Dendritic cell treated with granulocyte-macrophage colony-stimulating factor and Interleukin-4, amounts not matched to agents 40 ng/mL and 50 ng/mL, for 4 days (primary cell): Measurements from ENCODE around the gene NPC1L1.

Experiments used
- H3K27ac Mint-ChIP-seq: one replicate; pipeline ENCODE4 v1.8.0; 2022; ENCODE audit warnings: mild to moderate bottlenecking, mixed read lengths
- H3K27me3 Mint-ChIP-seq: one replicate; pipeline ENCODE4 v1.8.0; 2022; ENCODE audit warnings: mild to moderate bottlenecking, mixed read lengths
- H3K36me3 Mint-ChIP-seq: one replicate; pipeline ENCODE4 v1.8.0; 2022; ENCODE audit warnings: low read depth, mixed read lengths
- H3K4me1 Mint-ChIP-seq: one replicate; pipeline ENCODE4 v1.8.0; 2022; ENCODE audit warnings: low read depth, mixed read lengths
- H3K4me3 Mint-ChIP-seq: one replicate; pipeline ENCODE4 v1.8.0; 2022; ENCODE audit warnings: mild to moderate bottlenecking, moderate library complexity, mixed read lengths
- H3K9me3 Mint-ChIP-seq: one replicate; pipeline ENCODE4 v1.8.0; 2022; ENCODE audit warnings: mixed read lengths
- intact Hi-C: fragments of 100-400 bp; cut with micrococcal nuclease; formaldehyde crosslinking; loops from one replicate; pipeline ENCODE4 v1.15.0; 2022

NPC1L1 gene

GRCh38 chr7:44537442-44537841, 3.7 kb downstream of the NPC1L1 start:
- no peak overlapping the region for H3K27ac Mint-ChIP-seq
- no peaks in the 10 kb centered on the region for H3K9me3 Mint-ChIP-seq
- no peaks in the 10 kb centered on the region for H3K27me3 Mint-ChIP-seq
- no peak overlapping the region for H3K4me3 Mint-ChIP-seq
- no peaks in the 10 kb centered on the region for H3K4me1 Mint-ChIP-seq
- intact Hi-C loops = no loop called here
- H3K36me3 Mint-ChIP-seq = no peaks in the 10 kb centered on the region

GRCh38 chr7:44536090-44536489, 5.0 kb downstream of the NPC1L1 start:
- no peak overlapping the region for H3K4me3 Mint-ChIP-seq
- no peaks in the 10 kb centered on the region for H3K36me3 Mint-ChIP-seq
- no peaks in the 10 kb centered on the region for H3K4me1 Mint-ChIP-seq
- no peak overlapping the region for H3K27ac Mint-ChIP-seq
- no peaks in the 10 kb centered on the region for H3K27me3 Mint-ChIP-seq
- intact Hi-C loops = no loop called here
- no peaks in the 10 kb centered on the region for H3K9me3 Mint-ChIP-seq

- H3K27ac Mint-ChIP-seq = no peak overlapping the region
- no peak overlapping the region for H3K4me3 Mint-ChIP-seq
- no peaks in the 10 kb centered on the region for H3K9me3 Mint-ChIP-seq
- no peaks in the 10 kb centered on the region for H3K4me1 Mint-ChIP-seq
- intact Hi-C loops = no loop called here
- no peaks in the 10 kb centered on the region for H3K27me3 Mint-ChIP-seq
- no peaks in the 10 kb centered on the region for H3K36me3 Mint-ChIP-seq
These were observed 5.6 kb downstream of the NPC1L1 start for GRCh38 chr7:44535348-44536064.

GRCh38 chr7:44534501-44534900, 6.6 kb downstream of the NPC1L1 start:
- no peak overlapping the region for H3K27ac Mint-ChIP-seq
- no peaks in the 10 kb centered on the region for H3K9me3 Mint-ChIP-seq
- intact Hi-C loops = no loop called here
- no peaks in the 10 kb centered on the region for H3K4me1 Mint-ChIP-seq
- H3K27me3 Mint-ChIP-seq = no peaks in the 10 kb centered on the region
- H3K4me3 Mint-ChIP-seq = no peak overlapping the region
- no peaks in the 10 kb centered on the region for H3K36me3 Mint-ChIP-seq

GRCh38 chr7:44534087-44534486, 7.0 kb downstream of the NPC1L1 start:
- H3K36me3 Mint-ChIP-seq = no peaks in the 10 kb centered on the region
- H3K27me3 Mint-ChIP-seq = no peaks in the 10 kb centered on the region
- no peaks in the 10 kb centered on the region for H3K4me1 Mint-ChIP-seq
- no peaks in the 10 kb centered on the region for H3K9me3 Mint-ChIP-seq
- no peak overlapping the region for H3K4me3 Mint-ChIP-seq
- no peak overlapping the region for H3K27ac Mint-ChIP-seq
- intact Hi-C loops = no loop called here

- intact Hi-C loops = no loop called here
- no peaks in the 10 kb centered on the region for H3K27me3 Mint-ChIP-seq
- no peaks in the 10 kb centered on the region for H3K4me1 Mint-ChIP-seq
- no peaks in the 10 kb centered on the region for H3K9me3 Mint-ChIP-seq
- no peak overlapping the region for H3K27ac Mint-ChIP-seq
- H3K36me3 Mint-ChIP-seq = no peaks in the 10 kb centered on the region
- no peak overlapping the region for H3K4me3 Mint-ChIP-seq
These were observed 7.7 kb downstream of the NPC1L1 start for GRCh38 chr7:44533301-44534055.

- no peak overlapping the region for H3K27ac Mint-ChIP-seq
- H3K27me3 Mint-ChIP-seq = no peaks in the 10 kb centered on the region
- H3K36me3 Mint-ChIP-seq = no peaks in the 10 kb centered on the region
- H3K9me3 Mint-ChIP-seq = no peaks in the 10 kb centered on the region
- no peaks in the 10 kb centered on the region for H3K4me1 Mint-ChIP-seq
- H3K4me3 Mint-ChIP-seq = no peak overlapping the region
- intact Hi-C loops = no loop called here
These were observed 9.4 kb downstream of the NPC1L1 start for GRCh38 chr7:44531421-44532380.

- no peaks in the 10 kb centered on the region for H3K36me3 Mint-ChIP-seq
- no peak overlapping the region for H3K4me3 Mint-ChIP-seq
- H3K27ac Mint-ChIP-seq = no peak overlapping the region
- no peaks in the 10 kb centered on the region for H3K27me3 Mint-ChIP-seq
- intact Hi-C loops = no loop called here
- H3K9me3 Mint-ChIP-seq = no peaks in the 10 kb centered on the region
- H3K4me1 Mint-ChIP-seq = no peaks in the 10 kb centered on the region
These were observed 10.1 kb downstream of the NPC1L1 start for GRCh38 chr7:44530990-44531389.

GRCh38 chr7:44524811-44525388, 16.2 kb downstream of the NPC1L1 start:
- no peaks in the 10 kb centered on the region for H3K4me1 Mint-ChIP-seq

GRCh38 chr7:44522315-44522714, 18.8 kb downstream of the NPC1L1 start:
- H3K27ac Mint-ChIP-seq = no peak overlapping the region
- intact Hi-C loops = no loop called here
- no peaks in the 10 kb centered on the region for H3K4me1 Mint-ChIP-seq
- H3K4me3 Mint-ChIP-seq = no peak overlapping the region
- peaks cover 1% of the 10 kb centered on the region for H3K27me3 Mint-ChIP-seq
- no peaks in the 10 kb centered on the region for H3K36me3 Mint-ChIP-seq
- peaks cover 10% of the 10 kb centered on the region for H3K9me3 Mint-ChIP-seq

More at GRCh38 chr7:44524811-44525388, 16.2 kb downstream of the NPC1L1 start:
- intact Hi-C loops = no loop called here
- Mint-ChIP-seq H3K9me3 (peaks cover 10% of the 10 kb centered on the region), H3K27me3 (peaks cover 1% of the 10 kb centered on the region), H3K36me3 (no peaks in the 10 kb centered on the region), H3K4me3 (no peak overlapping the region), H3K27ac (no peak overlapping the region)

GRCh38 chr7:44521347-44522095, 19.6 kb downstream of the NPC1L1 start:
- H3K4me1 Mint-ChIP-seq = no peaks in the 10 kb centered on the region
- H3K36me3 Mint-ChIP-seq = no peaks in the 10 kb centered on the region
- H3K9me3 Mint-ChIP-seq = peaks cover 10% of the 10 kb centered on the region
- H3K27me3 Mint-ChIP-seq = peaks cover 1% of the 10 kb centered on the region
- H3K4me3 Mint-ChIP-seq = no peak overlapping the region
- H3K27ac Mint-ChIP-seq = no peak overlapping the region
- intact Hi-C loops = no loop called here

GRCh38 chr7:44520574-44520973, 20.6 kb downstream of the NPC1L1 start:
- no peak overlapping the region for H3K4me3 Mint-ChIP-seq
- H3K36me3 Mint-ChIP-seq = no peaks in the 10 kb centered on the region
- no peak overlapping the region for H3K27ac Mint-ChIP-seq
- H3K27me3 Mint-ChIP-seq = peaks cover 1% of the 10 kb centered on the region
- H3K9me3 Mint-ChIP-seq = peaks cover 10% of the 10 kb centered on the region
- intact Hi-C loops = no loop called here
- H3K4me1 Mint-ChIP-seq = no peaks in the 10 kb centered on the region

- no peaks in the 10 kb centered on the region for H3K4me1 Mint-ChIP-seq
- H3K4me3 Mint-ChIP-seq = no peak overlapping the region
- peaks cover 1% of the 10 kb centered on the region for H3K27me3 Mint-ChIP-seq
- no peak overlapping the region for H3K27ac Mint-ChIP-seq
- H3K36me3 Mint-ChIP-seq = no peaks in the 10 kb centered on the region
- intact Hi-C loops = no loop called here
- H3K9me3 Mint-ChIP-seq = peaks cover 3% of the 10 kb centered on the region
These were observed 21.6 kb downstream of the NPC1L1 start for GRCh38 chr7:44519546-44519945.
